ENCODE results near the gene SLAMF8.

SLAMF8 gene

GRCh38 chr1:159872891-159873290, 46.2 kb downstream of the SLAMF8 start:
- DNase-seq (ENCODE audit: low spot score), result no peak

DNA sequence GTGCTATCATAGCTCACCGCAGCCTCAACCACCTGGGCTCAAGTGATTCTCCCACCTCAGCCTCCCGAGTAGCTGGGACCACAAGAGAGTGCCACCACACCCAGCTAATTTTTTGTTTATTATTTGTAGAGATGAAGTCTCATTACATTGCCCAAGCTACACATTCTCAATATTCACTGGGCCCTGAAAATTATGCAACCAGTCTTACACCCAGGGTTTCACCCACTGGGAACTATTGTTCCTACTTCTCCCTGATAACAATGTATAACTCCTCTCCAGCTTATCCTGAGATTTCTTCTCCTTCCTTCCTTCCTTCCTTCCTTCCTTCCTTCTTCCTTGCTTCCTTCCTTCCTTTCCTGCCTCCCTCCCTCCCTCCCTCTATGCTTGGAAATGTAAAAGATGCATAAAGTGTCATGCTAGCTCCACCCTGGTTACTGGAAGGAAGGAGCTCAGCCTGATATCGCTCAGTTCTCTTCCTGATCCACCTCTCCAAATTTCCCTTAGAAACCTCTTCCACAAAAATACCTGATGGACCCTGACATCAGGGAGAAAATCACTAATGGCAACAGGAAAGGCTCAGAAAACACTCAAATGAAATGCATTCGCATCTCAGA, 47.0 kb downstream of the SLAMF8 start:
- no peak for DNase-seq (ENCODE audit: low spot score)

- no peak for DNase-seq (ENCODE audit: low spot score)
Measured at GRCh38 chr1:159877695-159878444, 51.2 kb downstream of the SLAMF8 start.

- no peak for DNase-seq (ENCODE audit: low spot score)
Measured at GRCh38 chr1:159879136-159879535, 52.5 kb downstream of the SLAMF8 start.

DNA sequence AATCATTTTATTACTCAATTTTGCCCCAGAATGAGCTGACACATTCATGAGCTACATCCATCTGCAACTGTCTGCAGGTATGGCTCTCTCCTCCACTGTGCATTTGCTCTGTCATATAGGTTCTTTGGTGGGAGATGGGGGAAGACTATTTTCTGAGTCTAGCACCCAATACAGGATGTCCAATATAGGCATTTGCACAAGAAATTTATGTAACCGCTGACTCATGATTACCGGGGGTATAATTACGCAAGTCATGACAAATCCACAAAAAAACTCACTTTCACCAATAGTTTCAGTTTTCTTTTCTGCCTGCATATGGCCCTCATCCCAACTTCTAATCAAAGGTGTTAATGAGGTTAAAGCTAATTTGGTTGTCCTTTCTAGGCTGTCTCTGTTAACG, 53.3 kb downstream of the SLAMF8 start:
- no peak for DNase-seq (ENCODE audit: low spot score)

DNA sequence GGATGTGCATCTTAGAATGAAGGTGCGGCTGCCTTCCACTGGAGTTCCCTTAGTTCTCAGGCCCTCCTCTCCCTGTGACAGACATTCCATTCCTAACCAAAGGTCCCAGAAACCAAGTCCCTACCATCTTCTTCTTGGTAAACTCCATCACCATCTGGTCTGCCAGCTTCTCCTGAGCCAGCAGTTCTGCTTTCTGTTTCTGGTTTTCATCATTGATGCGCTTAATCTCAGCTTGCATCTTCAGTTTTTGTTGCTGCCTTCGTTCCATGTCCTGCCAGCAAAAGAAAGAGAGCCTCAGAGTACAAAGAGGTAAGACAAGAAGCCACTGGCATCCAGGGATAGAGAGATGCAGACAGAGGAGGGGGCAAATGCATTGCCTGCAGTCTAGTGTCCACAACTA, 53.8 kb downstream of the SLAMF8 start:
- no peak for DNase-seq (ENCODE audit: low spot score)

DNA sequence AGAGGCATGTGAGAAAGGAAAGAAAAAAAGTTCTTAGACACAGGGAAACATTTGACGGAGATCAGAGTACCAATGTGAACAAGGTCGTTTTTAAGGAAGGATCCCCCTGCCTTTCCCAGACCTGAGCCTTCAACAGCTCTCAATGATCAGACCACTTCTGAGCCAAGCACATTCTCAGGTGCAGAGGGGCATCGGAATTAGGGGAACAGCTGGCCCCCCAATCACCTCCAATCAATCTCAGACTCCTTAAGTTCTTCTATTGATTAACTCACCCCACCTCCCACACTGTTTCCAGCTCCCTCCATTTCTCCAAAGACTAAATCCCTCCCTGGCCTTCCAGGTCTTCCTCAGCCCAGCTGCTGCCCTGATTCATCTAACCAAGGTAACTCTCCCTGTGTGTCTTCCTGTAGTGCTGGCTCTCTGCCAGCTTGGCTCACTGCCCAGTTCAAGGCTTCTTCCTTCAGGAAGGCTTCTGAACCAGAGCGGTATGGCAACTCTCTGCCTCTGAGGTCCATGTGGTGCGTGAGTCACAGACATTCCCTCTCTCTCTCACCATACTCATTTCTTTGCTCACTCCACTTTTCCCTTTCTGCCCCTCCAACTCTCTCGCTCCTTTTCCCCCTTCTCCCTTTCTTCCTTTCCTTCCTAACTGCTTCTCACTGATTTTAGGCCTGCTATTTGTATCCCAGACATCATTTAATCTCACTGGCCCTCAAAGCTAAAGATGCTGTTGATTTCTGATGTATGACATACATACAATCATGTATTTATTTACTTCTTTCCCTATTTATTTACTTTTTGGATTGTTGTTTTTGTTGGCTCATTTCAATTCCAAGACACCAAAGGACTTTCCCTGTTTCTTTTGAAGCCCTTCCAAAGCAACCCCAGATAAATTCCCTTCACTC, 55.2 kb downstream of the SLAMF8 start:
- no peak for DNase-seq (ENCODE audit: low spot score)

- DNase-seq (ENCODE audit: low spot score), result no peak
Measured at GRCh38 chr1:159882527-159882862, 55.8 kb downstream of the SLAMF8 start.

- no peak for DNase-seq (ENCODE audit: low spot score)
Measured at GRCh38 chr1:159883134-159883533, 56.5 kb downstream of the SLAMF8 start.

DNA sequence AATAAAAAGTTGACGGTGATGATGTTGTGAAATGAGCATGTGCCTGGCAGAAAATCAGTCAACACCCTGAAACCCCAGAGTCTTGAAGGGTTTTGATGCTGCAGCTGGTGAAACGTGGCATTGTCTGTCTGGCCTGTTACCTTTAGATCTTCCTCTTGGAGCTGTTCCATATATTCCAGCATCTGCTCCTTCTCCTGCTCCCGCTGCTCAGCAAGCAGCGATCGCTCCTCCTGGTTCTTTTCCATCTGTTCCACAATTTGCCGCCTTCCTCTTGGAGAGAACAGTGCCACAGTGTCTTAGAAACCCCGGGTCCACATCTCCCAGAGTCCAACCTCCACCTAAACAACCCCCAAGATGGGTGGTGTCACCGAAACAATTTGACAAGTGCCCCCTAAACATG, 57.6 kb downstream of the SLAMF8 start:
- DNase-seq (ENCODE audit: low spot score), result no peak

Measured in D341Med (cell line).